HG03520 (cell line): ENCODE data around the gene FAM171A1.
"Not testable (repeated sequence)": the region's sequence is repeated elsewhere in the genome, so short reads cannot be mapped to it uniquely, and the experiment has no call there.

Experiments used
- ATAC-seq: cut with Tn5 transposase; IDR thresholded peaks from one replicate; pipeline ENCODE4 v1.9.1; 2021; ENCODE audit warnings: mild to moderate bottlenecking, moderate library complexity; ENCODE audit not compliant: unreplicated experiment

FAM171A1 gene

GRCh38 chr10:15345450-15345849 lies 25.6 kb downstream of the FAM171A1 start:
- ATAC-seq: no peak

- no peak for ATAC-seq
Observed at GRCh38 chr10:15344876-15345285, 26.2 kb downstream of the FAM171A1 start.

GRCh38 chr10:15344256-15344875 lies 26.7 kb downstream of the FAM171A1 start:
- no peak for ATAC-seq

GRCh38 chr10:15342970-15343369 lies 28.1 kb downstream of the FAM171A1 start:
- ATAC-seq: no peak

GRCh38 chr10:15341502-15342128 lies 29.5 kb downstream of the FAM171A1 start:
- ATAC-seq: no peak

GRCh38 chr10:15339892-15340291 lies 31.2 kb downstream of the FAM171A1 start:
- no peak for ATAC-seq

GRCh38 chr10:15337441-15337923 lies 33.6 kb downstream of the FAM171A1 start:
- not testable (repeated sequence) for ATAC-seq

- ATAC-seq: no peak
Observed at GRCh38 chr10:15336211-15336610, 34.9 kb downstream of the FAM171A1 start.

GRCh38 chr10:15335508-15335907 lies 35.6 kb downstream of the FAM171A1 start:
- no peak for ATAC-seq

- no peak for ATAC-seq
Observed at GRCh38 chr10:15334650-15335323, 36.3 kb downstream of the FAM171A1 start.

GRCh38 chr10:15333909-15334649 lies 37.0 kb downstream of the FAM171A1 start:
- ATAC-seq: no peak

- ATAC-seq: not testable (repeated sequence)
Observed at GRCh38 chr10:15333181-15333580, 37.9 kb downstream of the FAM171A1 start.

GRCh38 chr10:15331461-15331860 lies 39.6 kb downstream of the FAM171A1 start:
- ATAC-seq: no peak

GRCh38 chr10:15329437-15329836 lies 41.7 kb downstream of the FAM171A1 start:
- no peak for ATAC-seq

- no peak for ATAC-seq
Observed at GRCh38 chr10:15325944-15326284, 45.2 kb downstream of the FAM171A1 start.

- no peak for ATAC-seq
Observed at GRCh38 chr10:15325243-15325943, 45.7 kb downstream of the FAM171A1 start.

- ATAC-seq: no peak
Observed at GRCh38 chr10:15324611-15325010, 46.5 kb downstream of the FAM171A1 start.

GRCh38 chr10:15324113-15324512 lies 47.0 kb downstream of the FAM171A1 start:
- no peak for ATAC-seq

- ATAC-seq: no peak
Observed at GRCh38 chr10:15322356-15322755, 48.7 kb downstream of the FAM171A1 start.

- no peak for ATAC-seq
Observed at GRCh38 chr10:15321431-15322341, 49.4 kb downstream of the FAM171A1 start.
